ENCODE results near the gene CORO1C.

The CORO1C gene

DNA sequence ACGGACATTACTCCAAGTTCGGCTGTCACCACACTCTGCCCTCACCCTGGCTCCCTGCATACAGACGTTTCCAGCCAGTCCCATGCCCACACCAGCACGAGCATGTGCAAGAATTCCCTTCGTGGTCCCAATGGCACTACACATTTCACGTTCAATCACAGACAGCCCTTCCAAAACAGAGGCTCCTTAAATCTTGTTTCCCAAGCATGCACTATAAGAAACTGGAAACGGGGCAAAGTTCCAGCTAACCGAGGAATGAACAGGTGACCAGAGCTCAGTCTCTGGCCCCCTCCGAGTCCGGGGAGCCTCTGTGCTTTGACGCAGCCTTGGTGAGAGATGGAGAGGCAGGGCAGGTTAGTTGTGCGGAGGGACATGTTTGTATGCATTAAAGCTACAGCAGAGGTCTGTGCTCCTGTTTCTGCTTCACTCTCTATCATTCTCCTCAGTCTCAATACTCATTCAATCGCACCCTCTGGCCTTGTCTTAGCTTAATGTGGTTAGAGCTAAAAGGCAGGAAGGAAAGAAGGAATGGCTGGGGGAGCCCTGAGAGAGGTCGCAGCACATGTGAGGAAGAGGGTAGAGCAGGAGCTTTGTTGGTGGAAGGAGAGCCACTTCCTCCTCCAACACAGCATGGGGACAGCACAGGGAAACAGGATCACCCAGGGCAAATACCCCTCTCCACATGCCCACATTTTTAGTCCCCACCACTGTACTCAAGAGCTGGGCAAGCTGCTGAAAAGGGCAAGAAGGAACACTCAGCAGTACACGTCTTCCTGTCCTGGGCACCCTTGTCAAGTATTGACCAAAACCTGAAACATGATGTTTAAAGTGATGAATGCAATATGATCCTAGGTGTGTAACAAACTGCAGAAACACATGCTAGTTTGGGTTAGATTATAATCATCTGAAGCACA lies 85.4 kb downstream of the CORO1C start:
- no peak overlapping the region for H3K4me3 ChIP-seq (ENCODE audit: low read length)
- TF ChIP-seq, protein P1, sequence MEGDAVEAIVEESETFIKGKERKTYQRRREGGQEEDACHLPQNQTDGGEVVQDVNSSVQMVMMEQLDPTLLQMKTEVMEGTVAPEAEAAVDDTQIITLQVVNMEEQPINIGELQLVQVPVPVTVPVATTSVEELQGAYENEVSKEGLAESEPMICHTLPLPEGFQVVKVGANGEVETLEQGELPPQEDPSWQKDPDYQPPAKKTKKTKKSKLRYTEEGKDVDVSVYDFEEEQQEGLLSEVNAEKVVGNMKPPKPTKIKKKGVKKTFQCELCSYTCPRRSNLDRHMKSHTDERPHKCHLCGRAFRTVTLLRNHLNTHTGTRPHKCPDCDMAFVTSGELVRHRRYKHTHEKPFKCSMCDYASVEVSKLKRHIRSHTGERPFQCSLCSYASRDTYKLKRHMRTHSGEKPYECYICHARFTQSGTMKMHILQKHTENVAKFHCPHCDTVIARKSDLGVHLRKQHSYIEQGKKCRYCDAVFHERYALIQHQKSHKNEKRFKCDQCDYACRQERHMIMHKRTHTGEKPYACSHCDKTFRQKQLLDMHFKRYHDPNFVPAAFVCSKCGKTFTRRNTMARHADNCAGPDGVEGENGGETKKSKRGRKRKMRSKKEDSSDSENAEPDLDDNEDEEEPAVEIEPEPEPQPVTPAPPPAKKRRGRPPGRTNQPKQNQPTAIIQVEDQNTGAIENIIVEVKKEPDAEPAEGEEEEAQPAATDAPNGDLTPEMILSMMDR (conservative IDR thresholded peaks at IDR 0.05; ENCODE audit: low read length): no peak
- no peak for DNase-seq (ENCODE audit: low read depth)

DNA sequence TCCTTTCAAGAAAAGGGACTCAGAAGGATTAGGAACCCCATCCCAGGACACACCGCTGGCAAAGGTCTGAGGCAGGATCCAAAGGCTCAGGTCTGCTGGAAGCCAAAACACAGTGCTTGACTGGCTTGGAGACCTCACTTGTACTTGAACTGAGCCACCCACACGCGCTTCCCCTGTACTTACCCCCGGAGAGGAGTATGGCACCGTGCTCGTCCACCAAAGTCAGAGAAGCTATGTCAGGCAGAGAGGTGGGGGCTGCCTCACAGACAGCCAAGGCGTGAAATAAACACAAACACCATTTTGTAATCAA lies 86.6 kb downstream of the CORO1C start:
- H3K4me3 ChIP-seq (ENCODE audit: low read length): no peak overlapping the region
- no peak for DNase-seq (ENCODE audit: low read depth)
- TF ChIP-seq, protein P1 (conservative IDR thresholded peaks at IDR 0.05; ENCODE audit: low read length): no peak

DNA sequence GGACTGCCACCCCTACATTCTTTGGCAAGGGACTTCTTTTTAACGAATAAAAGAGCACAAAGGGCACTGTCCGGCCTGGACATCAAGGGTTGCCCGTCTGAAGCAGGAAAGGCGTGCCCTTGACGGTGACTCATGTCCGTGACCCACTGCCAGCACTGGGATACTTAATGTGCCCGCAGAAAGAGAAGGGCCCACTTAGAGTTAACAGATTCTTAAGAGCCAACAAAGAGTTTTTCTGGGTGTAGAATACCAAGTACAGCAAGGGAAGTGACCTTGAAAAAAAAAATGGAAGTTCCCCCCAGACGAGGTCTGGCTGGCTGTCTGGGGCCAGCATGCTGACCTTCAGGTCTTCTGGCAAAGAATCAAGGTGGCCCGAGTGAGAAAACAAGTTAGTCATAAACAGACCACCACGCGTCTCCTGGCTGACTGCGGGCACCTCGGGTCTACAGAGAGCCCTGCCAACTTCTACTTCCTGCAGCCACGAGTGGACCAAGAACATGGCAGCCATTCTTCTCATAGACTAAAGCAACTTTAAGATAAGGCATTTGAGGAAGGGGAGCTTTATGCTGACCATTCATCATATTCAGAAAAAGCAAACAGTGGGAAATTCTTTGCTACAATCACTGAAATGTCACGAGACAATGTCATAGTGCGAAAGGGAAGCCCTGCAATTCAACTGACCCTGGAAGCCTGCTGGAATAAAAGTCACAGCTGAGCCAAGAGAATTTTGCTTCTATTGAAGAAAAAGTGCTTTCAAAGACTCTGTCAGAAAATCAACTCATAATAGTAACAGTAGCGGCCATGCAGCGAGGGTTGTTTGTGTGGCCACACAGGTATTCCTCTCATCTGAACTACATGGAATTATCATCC lies 87.1 kb downstream of the CORO1C start:
- DNase-seq (ENCODE audit: low read depth): peak; percentile 64
- H3K4me3 ChIP-seq (ENCODE audit: low read length): no peak overlapping the region
- TF ChIP-seq, protein P1 (conservative IDR thresholded peaks at IDR 0.05; ENCODE audit: low read length): no peak

DNA sequence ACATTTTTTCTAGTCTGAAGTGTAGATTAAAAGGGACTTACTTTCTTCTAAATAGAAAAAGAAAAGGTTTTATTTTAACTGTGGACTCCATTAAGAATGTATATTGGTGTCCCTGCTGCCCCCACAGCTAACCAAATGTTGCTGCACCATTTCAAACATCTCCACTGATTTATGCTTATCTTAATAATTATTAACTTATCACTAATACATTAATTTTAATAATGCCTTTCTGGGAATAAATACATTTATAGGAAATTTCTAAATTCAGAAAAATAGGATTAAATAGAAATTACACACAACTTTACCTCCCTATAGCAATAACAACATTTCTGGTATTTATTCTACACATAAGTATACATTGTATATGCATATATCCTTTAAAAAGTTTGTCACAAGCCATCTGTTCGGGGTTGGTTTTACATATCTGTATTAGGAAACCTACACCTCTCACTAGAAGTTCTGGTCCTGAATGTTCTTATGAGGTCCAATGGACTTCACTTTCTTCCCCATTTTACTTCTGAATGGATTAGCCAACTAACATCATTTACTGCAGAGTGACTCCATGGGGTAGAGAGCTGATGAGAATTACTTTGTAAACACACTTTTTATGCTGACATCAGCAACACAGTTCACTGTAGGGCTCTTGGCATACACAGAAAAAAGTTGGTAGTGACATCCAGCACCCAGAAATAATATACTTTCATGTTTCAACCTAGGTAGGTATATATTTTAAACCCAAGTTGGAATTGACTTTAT lies 88.2 kb downstream of the CORO1C start:
- H3K4me3 ChIP-seq (ENCODE audit: low read length): no peak overlapping the region
- TF ChIP-seq, protein P1 (conservative IDR thresholded peaks at IDR 0.05; ENCODE audit: low read length): no peak
- no peak for DNase-seq (ENCODE audit: low read depth)

DNA sequence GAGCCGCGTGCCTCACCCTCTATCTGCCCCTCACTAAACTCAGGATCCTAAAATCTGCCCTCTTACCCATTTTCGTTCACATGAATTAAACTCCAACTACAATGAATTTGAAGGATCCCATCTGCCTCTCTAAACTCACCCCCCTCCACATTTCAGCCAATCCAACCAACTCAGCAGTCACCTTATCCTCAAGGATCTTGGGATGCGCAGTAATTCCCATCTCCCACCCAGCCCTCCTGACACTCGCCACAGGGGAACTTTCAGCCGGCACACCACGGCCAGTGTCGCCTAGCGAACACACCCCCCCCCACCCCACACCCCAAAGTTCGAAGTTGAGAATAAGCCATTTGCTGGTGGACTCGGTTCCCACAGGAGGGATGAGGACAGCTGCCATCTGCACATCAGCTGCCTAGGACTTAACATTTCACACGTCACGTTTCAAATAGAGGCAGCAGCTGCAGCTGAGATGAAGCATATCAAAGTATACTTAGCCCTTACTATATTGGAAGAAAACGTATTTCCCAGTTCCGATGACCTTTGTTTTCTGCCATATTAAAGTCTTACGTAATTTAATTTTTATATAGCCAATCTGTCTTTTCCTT lies 88.9 kb downstream of the CORO1C start:
- no peak overlapping the region for H3K4me3 ChIP-seq (ENCODE audit: low read length)
- no peak for DNase-seq (ENCODE audit: low read depth)
- TF ChIP-seq, protein P1 (conservative IDR thresholded peaks at IDR 0.05; ENCODE audit: low read length): no peak

DNA sequence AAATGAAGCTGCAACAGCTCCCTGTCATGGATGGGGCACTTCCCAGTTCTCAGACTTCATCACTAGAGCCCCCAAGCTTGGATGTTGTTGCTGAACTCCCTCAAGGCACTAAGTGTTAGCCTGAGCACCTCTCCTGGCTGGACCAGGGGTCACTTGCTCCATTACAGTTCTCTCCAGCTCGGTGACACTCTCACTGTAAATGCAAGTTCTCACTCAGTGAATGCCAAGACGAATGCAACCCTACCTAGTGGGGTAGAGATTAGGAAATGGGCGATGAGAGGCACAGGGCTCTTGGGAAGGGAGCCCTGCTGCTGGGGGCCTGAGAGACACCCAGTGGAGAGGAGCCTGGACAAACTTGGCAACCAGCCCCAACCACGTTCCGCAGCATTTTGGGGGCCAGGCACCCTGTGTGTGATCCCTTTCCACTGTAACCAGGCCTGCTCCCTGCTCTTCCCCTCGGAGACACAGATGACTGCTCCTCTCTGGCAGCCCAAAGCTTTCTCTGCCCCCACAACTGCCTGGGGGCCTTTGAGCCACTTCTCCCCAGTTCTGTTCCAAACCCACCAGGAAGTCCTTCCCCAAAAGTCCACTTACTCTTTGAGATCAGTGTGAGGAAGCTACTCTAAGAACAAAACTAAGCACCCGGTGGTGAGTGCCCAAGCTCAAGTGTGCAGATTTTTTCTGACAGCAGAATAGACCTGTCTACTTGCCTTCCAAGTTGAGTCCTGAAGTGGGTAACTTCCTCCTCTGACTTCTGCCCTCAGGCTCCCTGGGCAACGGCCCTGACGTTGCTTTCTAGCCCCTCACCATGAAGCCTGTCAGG lies 89.7 kb downstream of the CORO1C start:
- TF ChIP-seq, protein P1 (conservative IDR thresholded peaks at IDR 0.05; ENCODE audit: low read length): no peak
- DNase-seq (ENCODE audit: low read depth): no peak
- no peak overlapping the region for H3K4me3 ChIP-seq (ENCODE audit: low read length)
